HG03342 (cell line): ENCODE measurements around the gene MN1.

Experiments used
- ATAC-seq: cut with Tn5 transposase; IDR thresholded peaks from one replicate; pipeline ENCODE4 v1.9.1; 2021; ENCODE audit warnings: mild to moderate bottlenecking, moderate library complexity; ENCODE audit not compliant: unreplicated experiment

MN1 gene

GRCh38 chr22:27719535-27720227 is 81.9 kb downstream of the MN1 start:
- ATAC-seq: no peak

- no peak for ATAC-seq
Observed at GRCh38 chr22:27719036-27719347, 82.6 kb downstream of the MN1 start.

- no peak for ATAC-seq
Observed at GRCh38 chr22:27718186-27719035, 83.1 kb downstream of the MN1 start.

- ATAC-seq: no peak
Observed at GRCh38 chr22:27717094-27717493, 84.5 kb downstream of the MN1 start.

- no peak for ATAC-seq
Observed at GRCh38 chr22:27716074-27716473, 85.5 kb downstream of the MN1 start.

- ATAC-seq: no peak
Observed at GRCh38 chr22:27715106-27715505, 86.5 kb downstream of the MN1 start.

GRCh38 chr22:27714068-27714467 is 87.5 kb downstream of the MN1 start:
- ATAC-seq: no peak

GRCh38 chr22:27713461-27713860 is 88.1 kb downstream of the MN1 start:
- ATAC-seq: no peak

- no peak for ATAC-seq
Observed at GRCh38 chr22:27711756-27712155, 89.8 kb downstream of the MN1 start.

GRCh38 chr22:27711012-27711411 is 90.5 kb downstream of the MN1 start:
- ATAC-seq: no peak

- ATAC-seq: no peak
Observed at GRCh38 chr22:27709919-27710675, 91.5 kb downstream of the MN1 start.

GRCh38 chr22:27706489-27706888 is 95.1 kb downstream of the MN1 start:
- no peak for ATAC-seq

GRCh38 chr22:27705408-27706080 is 96.0 kb downstream of the MN1 start:
- no peak for ATAC-seq

- no peak for ATAC-seq
Observed at GRCh38 chr22:27704581-27704980, 97.0 kb downstream of the MN1 start.

- no peak for ATAC-seq
Observed at GRCh38 chr22:27699383-27700019, 102.1 kb downstream of the MN1 start.

- ATAC-seq: no peak
Observed at GRCh38 chr22:27698813-27699212, 102.7 kb downstream of the MN1 start.
